ENCODE results near the gene NELL1. TPM values are rescaled to one million over a fixed set of nuclear protein-coding genes. Genes with fewer than 3 reads are reported as not detected.
"Not testable (repeated sequence)": the region's sequence is repeated elsewhere in the genome, so short reads cannot be mapped to it uniquely, and the experiment has no call there.

Gene NELL1
- total RNA-seq, 2 experiments from 2014 or later: not detected

DNA sequence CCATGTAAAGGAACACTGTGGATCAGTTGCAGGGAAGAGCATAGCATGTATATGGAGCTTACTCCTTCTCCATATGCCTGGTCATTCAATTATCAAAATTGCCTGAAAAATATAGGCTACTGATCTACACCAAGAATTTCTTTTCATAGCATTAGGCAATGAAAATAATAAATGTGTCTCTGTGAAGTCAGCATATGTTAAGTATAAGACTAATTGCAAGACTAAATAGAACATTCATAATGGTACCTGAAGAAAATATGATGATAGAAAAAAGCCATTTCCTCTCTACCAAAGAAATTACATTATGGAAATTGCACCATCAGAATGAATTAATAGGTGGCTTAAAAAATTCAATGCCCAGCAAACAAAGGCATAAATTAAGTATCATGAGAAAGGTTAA lies 584.7 kb downstream of the NELL1 start:
- Mint-ChIP-seq H3K9me3 (peaks cover 6% of the 10 kb centered on the region), H3K36me3 (ENCODE audit: low read depth) (no peaks in the 10 kb centered on the region), H3K4me1 (no peaks in the 10 kb centered on the region), H3K27ac (no peak overlapping the region), H3K4me3 (no peak overlapping the region), H3K27me3 (no peaks in the 10 kb centered on the region)
- ChIA-PET POLR2A (no interaction called here), CTCF (no interaction called here)
- no peak for DNase-seq

DNA sequence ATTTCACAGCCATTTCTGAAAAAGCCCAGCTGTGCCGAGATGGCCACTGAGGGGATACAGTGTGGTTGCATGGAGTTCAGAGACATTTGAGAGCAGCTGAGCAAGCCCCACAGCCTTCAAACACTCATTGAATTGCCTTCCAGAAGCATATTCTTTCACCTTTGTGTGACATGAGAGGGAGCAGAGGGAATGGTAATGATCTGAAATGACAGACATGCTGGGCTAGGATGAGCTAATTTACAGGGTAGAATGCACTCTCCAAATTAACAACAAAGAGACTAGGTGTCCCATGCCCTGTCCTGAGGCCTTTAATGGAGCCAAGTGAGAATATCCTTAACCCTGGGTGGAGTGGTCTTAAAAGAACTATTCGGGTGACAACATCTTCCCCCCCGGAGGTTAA lies 585.4 kb downstream of the NELL1 start:
- POLR2A ChIA-PET: no interaction called here

DNA sequence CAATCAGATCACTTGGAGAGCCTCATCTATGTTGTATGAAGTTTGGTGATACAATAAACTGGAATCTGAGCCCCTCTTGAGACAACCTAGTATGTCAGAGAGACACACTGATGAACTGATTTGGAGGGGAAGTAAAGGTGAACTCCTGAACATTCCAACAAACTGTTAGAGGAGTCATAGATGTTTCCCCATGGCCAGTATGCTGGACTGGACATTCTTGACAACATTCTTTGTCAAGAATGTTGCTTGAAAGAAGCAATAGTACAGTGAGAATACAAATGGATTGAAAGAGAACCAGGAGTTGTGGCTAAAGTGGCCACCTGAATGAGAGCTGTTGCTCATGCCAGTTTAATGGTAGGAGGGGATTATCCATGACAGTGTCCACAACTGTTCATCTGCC lies 588.1 kb downstream of the NELL1 start:
- no peak for DNase-seq
- Mint-ChIP-seq H3K4me3 (no peak overlapping the region), H3K27me3 (no peaks in the 10 kb centered on the region), H3K9me3 (peaks cover 6% of the 10 kb centered on the region), H3K36me3 (ENCODE audit: low read depth) (no peaks in the 10 kb centered on the region), H3K27ac (no peak overlapping the region), H3K4me1 (no peaks in the 10 kb centered on the region)
- ChIA-PET CTCF (no interaction called here), POLR2A (no interaction called here)

More for the DNA sequence above, 585.4 kb downstream of the NELL1 start:
- CTCF ChIA-PET: no interaction called here
- Mint-ChIP-seq H3K4me1 (no peaks in the 10 kb centered on the region), H3K4me3 (no peak overlapping the region), H3K36me3 (ENCODE audit: low read depth) (no peaks in the 10 kb centered on the region), H3K27me3 (no peaks in the 10 kb centered on the region), H3K9me3 (peaks cover 6% of the 10 kb centered on the region), H3K27ac (no peak overlapping the region)
- DNase-seq: no peak

DNA sequence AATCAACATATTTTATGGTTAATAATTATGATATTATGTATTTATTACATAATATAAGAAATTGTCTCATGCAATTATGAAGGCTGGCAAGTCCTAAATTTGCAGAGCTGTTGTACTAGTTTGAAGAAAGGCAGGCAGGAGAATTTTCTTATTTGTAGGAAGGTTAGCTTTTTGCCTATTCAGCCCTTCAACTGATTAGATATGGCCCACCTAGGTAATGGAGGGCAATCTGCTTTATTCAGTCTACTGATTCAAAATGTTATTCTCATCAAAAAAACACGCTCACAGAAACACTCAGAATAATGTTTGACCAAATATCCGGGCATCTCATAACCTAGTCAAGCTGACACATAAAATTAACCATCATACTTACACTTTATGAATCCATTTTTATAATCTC lies 589.0 kb downstream of the NELL1 start:
- ChIA-PET CTCF (no interaction called here), POLR2A (no interaction called here)
- H3K4me3 Mint-ChIP-seq: no peak overlapping the region
- no peaks in the 10 kb centered on the region for H3K4me1 Mint-ChIP-seq
- no peak for DNase-seq
- H3K27ac Mint-ChIP-seq: no peak overlapping the region
- H3K9me3 Mint-ChIP-seq: peaks cover 6% of the 10 kb centered on the region
- H3K27me3 Mint-ChIP-seq: no peaks in the 10 kb centered on the region
- no peaks in the 10 kb centered on the region for H3K36me3 Mint-ChIP-seq (ENCODE audit: low read depth)

DNA sequence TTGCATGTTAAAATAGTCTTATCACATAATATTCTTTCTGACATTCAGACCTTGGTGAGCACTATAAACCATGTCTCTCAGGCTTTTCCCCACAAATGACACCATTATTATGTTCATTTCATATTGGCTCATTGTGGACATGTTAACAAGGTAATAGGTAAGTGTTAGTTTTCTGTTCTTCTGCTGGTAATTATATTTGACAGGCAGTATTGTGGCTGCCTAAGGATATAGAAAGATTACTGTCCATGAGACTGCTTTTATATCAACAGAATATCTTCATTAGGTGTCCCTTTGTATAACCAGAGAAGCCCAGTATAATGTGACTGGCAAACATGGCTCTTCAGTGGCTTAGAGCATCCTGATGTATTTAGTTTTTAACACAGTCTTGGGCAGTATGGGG lies 590.7 kb downstream of the NELL1 start:
- DNase-seq: no peak
- Mint-ChIP-seq H3K4me3 (no peak overlapping the region), H3K9me3 (peaks cover 6% of the 10 kb centered on the region), H3K36me3 (ENCODE audit: low read depth) (no peaks in the 10 kb centered on the region), H3K27ac (no peak overlapping the region), H3K27me3 (no peaks in the 10 kb centered on the region), H3K4me1 (no peaks in the 10 kb centered on the region)
- ChIA-PET CTCF (no interaction called here), POLR2A (no interaction called here)

DNA sequence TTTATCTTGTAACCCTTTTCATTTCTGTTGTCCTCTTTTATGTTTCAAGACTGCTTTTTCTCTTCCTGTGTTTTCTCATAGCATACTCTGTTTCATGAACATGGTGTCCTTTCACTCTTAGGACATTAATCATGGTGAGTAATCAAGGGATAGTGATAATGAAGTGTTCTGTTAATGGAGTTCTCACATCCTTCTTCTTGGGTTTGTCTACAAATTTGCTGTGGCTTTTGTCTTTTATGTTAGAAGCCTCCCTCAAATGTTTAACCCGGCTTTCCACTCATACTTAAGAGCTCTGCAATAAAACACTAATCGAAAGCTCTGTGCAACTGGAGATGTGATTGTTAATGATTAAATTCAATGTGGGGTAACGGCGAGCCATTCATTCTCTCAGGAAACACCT lies 593.6 kb downstream of the NELL1 start:
- Mint-ChIP-seq H3K27ac (no peak overlapping the region), H3K36me3 (ENCODE audit: low read depth) (no peaks in the 10 kb centered on the region), H3K9me3 (peaks cover 5% of the 10 kb centered on the region), H3K4me3 (no peak overlapping the region), H3K4me1 (no peaks in the 10 kb centered on the region), H3K27me3 (no peaks in the 10 kb centered on the region)
- ChIA-PET POLR2A (no interaction called here), CTCF (no interaction called here)
- DNase-seq: no peak

DNA sequence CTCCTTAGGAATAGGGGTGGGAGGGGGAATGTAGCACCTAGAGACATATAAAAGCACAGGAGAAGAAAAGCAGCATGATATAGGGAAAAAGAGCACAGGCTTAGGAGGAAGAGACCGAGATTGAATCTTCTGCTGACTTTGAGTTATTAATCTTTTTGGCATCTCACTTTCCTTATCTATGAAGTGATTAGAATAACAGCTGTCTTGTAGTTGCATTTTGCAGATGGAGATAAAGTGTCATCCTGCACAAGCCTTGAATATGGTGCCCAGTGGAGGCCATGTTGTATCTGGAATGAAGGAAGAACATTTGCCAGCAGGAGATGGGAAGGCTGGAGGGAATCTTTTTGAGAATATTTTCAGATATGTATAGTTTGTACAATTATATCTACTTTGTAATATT lies 594.7 kb downstream of the NELL1 start:
- ChIA-PET POLR2A (no interaction called here), CTCF (no interaction called here)
- H3K4me1 Mint-ChIP-seq: no peaks in the 10 kb centered on the region

DNA sequence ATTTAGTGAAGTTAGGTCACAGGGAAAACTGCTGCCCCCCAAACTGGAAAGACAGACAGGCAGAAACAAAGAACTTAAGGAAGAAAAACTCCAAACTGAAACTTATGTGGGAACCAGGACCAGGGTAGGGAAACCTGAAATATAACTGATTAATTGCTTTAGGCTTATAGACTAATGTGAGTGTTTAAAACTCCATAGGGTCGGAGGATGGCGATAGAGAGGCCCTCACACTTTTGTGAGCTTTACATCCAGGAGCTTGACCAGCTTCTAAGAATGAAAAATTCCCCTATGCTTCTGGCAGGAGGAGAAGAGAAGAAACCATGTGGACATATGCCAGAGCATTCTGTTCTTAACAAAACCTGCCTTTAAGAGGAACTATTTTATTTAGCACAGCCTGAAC lies 598.6 kb downstream of the NELL1 start:
- no peak overlapping the region for H3K4me3 Mint-ChIP-seq

More for the DNA sequence above, 594.7 kb downstream of the NELL1 start:
- no peak for DNase-seq
- Mint-ChIP-seq H3K9me3 (peaks cover 7% of the 10 kb centered on the region), H3K27ac (no peak overlapping the region), H3K36me3 (ENCODE audit: low read depth) (no peaks in the 10 kb centered on the region), H3K4me3 (no peak overlapping the region), H3K27me3 (no peaks in the 10 kb centered on the region)

DNA sequence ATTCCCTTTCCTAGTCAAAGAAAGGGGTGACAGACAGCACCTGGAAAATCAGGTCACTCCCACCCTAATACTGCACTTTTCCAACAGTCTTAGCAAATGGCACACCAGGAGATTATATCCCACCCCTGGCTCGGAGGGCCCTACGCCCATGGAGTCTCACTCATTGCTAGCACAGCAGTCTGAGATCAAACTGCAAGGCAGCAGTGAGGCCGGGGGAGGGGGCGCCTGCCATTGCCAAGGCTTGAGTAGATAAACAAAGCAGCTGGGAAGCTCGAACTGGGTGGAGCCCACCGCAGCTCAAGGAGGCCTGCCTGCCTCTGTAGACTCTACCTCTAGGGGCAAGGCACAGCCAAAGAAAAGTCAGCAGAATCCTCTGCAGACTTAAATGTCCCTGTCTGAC lies 602.8 kb downstream of the NELL1 start:
- H3K4me3 Mint-ChIP-seq; CTCF ChIA-PET; H3K27ac Mint-ChIP-seq; H3K27me3 Mint-ChIP-seq; H3K4me1 Mint-ChIP-seq; DNase-seq; H3K36me3 Mint-ChIP-seq (ENCODE audit: low read depth); POLR2A ChIA-PET: not testable (repeated sequence)
- peaks cover 16% of the 10 kb centered on the region for H3K9me3 Mint-ChIP-seq

More for the DNA sequence above, 598.6 kb downstream of the NELL1 start:
- CTCF ChIA-PET: no interaction called here
- Mint-ChIP-seq H3K27ac (no peak overlapping the region), H3K4me1 (no peaks in the 10 kb centered on the region), H3K9me3 (peaks cover 12% of the 10 kb centered on the region), H3K27me3 (no peaks in the 10 kb centered on the region), H3K36me3 (ENCODE audit: low read depth) (no peaks in the 10 kb centered on the region)
- POLR2A ChIA-PET: no interaction called here
- DNase-seq: no peak

DNA sequence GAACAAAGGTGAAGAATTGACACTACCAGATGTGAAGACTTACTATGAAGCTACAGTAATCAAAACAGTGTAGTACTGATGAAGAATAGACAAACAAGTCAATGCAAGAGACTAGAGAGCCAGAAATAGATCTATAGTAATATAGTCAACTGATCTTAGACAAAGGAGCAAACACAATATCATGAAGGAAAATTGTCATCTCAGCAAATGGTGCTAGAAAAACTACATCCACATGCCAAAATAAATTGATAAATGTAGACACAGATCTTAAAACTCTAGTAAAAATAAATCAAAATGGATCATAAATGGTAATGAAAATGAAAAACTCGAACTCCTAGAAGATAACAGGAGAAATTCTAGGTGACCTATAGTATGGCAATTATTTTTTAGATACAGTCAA lies 609.5 kb downstream of the NELL1 start:
- POLR2A ChIA-PET: no interaction called here
- H3K27ac Mint-ChIP-seq: no peak overlapping the region

DNA sequence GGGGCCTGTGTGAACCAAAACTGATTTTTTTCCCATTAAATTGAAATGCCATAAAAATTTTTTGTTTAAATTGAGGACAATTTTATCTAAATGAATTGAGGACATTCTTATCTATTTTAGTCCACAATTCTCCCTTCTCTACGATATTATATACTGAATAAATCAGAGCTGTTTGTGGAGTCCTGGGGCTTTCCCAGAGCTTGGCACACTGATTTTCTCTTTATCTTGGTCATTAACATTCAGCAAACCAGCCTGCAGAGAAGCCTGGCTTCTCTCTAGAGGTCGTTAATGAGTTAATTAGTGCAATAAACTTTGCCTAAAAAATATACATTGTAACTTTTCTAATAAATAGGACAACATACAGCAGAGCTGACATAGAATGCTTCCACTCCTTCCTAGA lies 615.7 kb downstream of the NELL1 start:
- Mint-ChIP-seq H3K36me3 (ENCODE audit: low read depth) (no peaks in the 10 kb centered on the region), H3K27me3 (no peaks in the 10 kb centered on the region), H3K4me1 (no peaks in the 10 kb centered on the region), H3K27ac (no peak overlapping the region), H3K9me3 (peaks cover 16% of the 10 kb centered on the region), H3K4me3 (no peak overlapping the region)
- POLR2A ChIA-PET: no interaction called here
- no peak for DNase-seq
- CTCF ChIA-PET: no interaction called here

More for the DNA sequence above, 609.5 kb downstream of the NELL1 start:
- Mint-ChIP-seq H3K4me3 (no peak overlapping the region), H3K4me1 (no peaks in the 10 kb centered on the region), H3K27me3 (no peaks in the 10 kb centered on the region), H3K36me3 (ENCODE audit: low read depth) (no peaks in the 10 kb centered on the region), H3K9me3 (peaks cover 13% of the 10 kb centered on the region)
- no peak for DNase-seq
- CTCF ChIA-PET: no interaction called here

DNA sequence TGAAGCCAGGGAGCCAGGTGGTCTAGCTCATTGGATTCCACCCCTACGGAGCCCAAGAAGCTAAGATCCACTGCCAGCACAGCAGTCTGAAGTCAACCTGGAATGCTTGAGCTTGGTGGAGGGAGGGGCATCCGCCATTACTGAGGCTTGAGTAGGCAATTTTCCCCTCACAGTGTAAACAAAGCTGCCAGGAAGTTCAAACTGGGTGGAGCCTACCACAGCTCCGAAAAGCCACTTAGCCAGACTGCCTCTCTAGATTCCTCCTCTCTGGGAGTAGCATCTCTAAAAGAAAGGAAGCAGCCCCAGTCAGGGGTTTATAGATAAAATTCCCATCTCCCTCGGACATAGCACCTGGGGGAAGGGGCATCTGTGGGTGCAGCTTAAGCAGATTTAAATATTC lies 620.3 kb downstream of the NELL1 start:
- Mint-ChIP-seq H3K27me3 (no peaks in the 10 kb centered on the region), H3K36me3 (ENCODE audit: low read depth) (no peaks in the 10 kb centered on the region), H3K4me3 (no peak overlapping the region), H3K27ac (no peak overlapping the region), H3K9me3 (peaks cover 27% of the 10 kb centered on the region), H3K4me1 (no peaks in the 10 kb centered on the region)
- CTCF ChIA-PET: no interaction called here
- POLR2A ChIA-PET: interaction anchor here (0.7 kb wide), 1 partner anchor 779 kb away, joined by 3 read pairs; no protein-coding TSS in a partner anchor
- no peak for DNase-seq

DNA sequence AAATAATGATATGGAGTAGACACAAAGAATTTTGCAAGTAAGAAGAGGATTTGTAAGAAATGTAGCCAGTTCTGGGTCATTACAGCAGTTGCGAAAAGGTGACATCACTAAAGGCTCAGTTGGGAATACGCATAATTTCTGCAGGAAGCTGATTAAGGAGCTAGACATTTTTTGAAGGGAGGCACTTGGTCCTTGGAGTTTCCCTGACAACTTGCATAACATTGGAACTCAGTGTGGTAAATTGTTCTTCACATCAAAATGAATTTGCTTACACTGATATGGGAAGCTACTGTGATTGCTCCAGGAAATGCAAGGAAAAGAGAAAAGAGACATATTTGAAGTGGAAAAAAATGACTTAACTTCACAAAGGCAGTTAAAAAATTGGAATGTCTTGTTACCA lies 626.1 kb downstream of the NELL1 start:
- peaks cover 21% of the 10 kb centered on the region for H3K9me3 Mint-ChIP-seq
- ChIA-PET CTCF (no interaction called here), POLR2A (no interaction called here)
- no peaks in the 10 kb centered on the region for H3K4me1 Mint-ChIP-seq
- H3K36me3 Mint-ChIP-seq (ENCODE audit: low read depth): no peaks in the 10 kb centered on the region
- no peak for DNase-seq
- H3K4me3 Mint-ChIP-seq: no peak overlapping the region
- H3K27ac Mint-ChIP-seq: no peak overlapping the region
- H3K27me3 Mint-ChIP-seq: no peaks in the 10 kb centered on the region

DNA sequence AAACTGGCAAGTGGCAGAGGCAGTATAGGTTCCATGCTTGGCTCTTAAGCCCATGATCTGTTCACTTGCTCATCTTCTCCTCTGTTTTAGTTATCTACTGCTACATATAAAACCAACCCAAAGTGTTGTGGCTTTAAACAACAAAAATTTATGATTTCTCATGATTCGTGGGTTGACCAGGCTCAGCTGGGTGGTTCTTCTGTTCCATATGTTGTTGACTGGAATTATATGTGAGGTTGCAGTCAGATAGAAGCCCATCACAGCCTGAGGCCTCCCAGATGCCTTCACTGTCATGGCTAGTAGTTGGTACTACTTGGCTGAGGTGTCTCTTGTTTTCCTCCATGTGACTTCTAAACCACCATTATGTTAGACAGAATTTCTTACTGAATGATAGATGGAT lies 632.6 kb downstream of the NELL1 start:
- Mint-ChIP-seq H3K4me3 (no peak overlapping the region), H3K4me1 (no peaks in the 10 kb centered on the region), H3K9me3 (peaks cover 10% of the 10 kb centered on the region), H3K27me3 (no peaks in the 10 kb centered on the region), H3K27ac (no peak overlapping the region), H3K36me3 (ENCODE audit: low read depth) (no peaks in the 10 kb centered on the region)
- ChIA-PET CTCF (no interaction called here), POLR2A (no interaction called here)
- DNase-seq: no peak

DNA sequence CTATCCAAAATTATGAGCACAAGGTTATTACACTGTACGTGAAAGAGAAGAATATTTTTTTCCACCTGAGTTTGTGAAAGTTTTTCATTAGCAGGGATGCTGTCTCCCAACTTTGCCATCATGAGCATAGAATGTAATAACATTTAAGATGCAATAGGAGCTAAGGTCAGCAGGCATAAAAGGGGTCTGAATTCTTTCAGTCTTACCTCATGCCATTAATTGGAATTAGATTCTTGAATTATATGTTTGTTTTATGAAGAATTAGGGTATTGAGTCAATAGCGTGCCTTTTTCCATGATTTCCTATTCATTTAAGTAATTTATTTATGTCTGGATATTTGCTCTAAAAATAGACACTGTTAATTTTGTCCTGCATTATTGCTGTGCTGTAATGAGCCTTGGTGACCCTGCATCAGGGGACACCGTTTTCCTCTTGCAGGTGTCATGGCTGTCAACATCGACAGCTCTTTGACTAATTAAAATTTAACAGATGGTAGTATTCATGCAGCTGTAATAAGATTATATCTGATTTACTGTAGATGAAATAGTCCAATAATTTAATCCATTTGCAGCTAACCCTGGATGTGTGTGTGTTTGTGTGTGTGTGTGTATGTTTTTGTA lies 637.5 kb downstream of the NELL1 start:
- no peaks in the 10 kb centered on the region for H3K4me1 Mint-ChIP-seq
- CTCF ChIA-PET: no interaction called here
- H3K4me3 Mint-ChIP-seq: no peak overlapping the region
- no peak overlapping the region for H3K27ac Mint-ChIP-seq
- H3K9me3 Mint-ChIP-seq: peaks cover 9% of the 10 kb centered on the region
- POLR2A ChIA-PET: no interaction called here
- no peak for DNase-seq
- H3K36me3 Mint-ChIP-seq (ENCODE audit: low read depth): no peaks in the 10 kb centered on the region
- H3K27me3 Mint-ChIP-seq: no peaks in the 10 kb centered on the region

Data from activated CD4-positive, alpha-beta memory T cell treated with anti-CD3 and anti-CD28 coated beads, Interleukin-2, amount 10 ng/mL, durations not matched to agents 7 days and 5 days (primary cell).